CD4-positive, alpha-beta T cell treated with Interleukin-6 at 100 ng/mL for 8 hours (primary cell): Measurements from ENCODE around the gene XYLT2.
"Not testable (repeated sequence)": the region's sequence is repeated elsewhere in the genome, so short reads cannot be mapped to it uniquely, and the experiment has no call there.

Experiments
- DNase-seq: peaks from one replicate; pipeline ENCODE4 v3.0.0-alpha.2; 2020; ENCODE audit warnings: mixed read lengths, low spot score

Gene XYLT2

GRCh38 chr17:50393700-50394099 is 47.8 kb downstream of the XYLT2 start:
- DNase-seq, result no peak

- no peak for DNase-seq
Measured at GRCh38 chr17:50394711-50395110, 48.8 kb downstream of the XYLT2 start.

GRCh38 chr17:50396261-50397110 is 50.6 kb downstream of the XYLT2 start:
- DNase-seq, result no peak

- peak; percentile 89 for DNase-seq
Measured at GRCh38 chr17:50397111-50397918, 51.4 kb downstream of the XYLT2 start, which contains the start of gene LRRC59. TSS of gene LRRC59 (minus strand) at chr17:50397523. CDS start at chr17:50397317, 206 bp downstream.

GRCh38 chr17:50397919-50398285 is 52.0 kb downstream of the XYLT2 start:
- DNase-seq, result no peak

GRCh38 chr17:50398672-50399071 is 52.7 kb downstream of the XYLT2 start:
- DNase-seq, result not testable (repeated sequence)

- DNase-seq, result not testable (repeated sequence)
Measured at GRCh38 chr17:50399591-50399990, 53.7 kb downstream of the XYLT2 start.

- DNase-seq, result not testable (repeated sequence)
Measured at GRCh38 chr17:50405351-50405750, 59.4 kb downstream of the XYLT2 start.

- no peak for DNase-seq
Measured at GRCh38 chr17:50406578-50406977, 60.7 kb downstream of the XYLT2 start.

GRCh38 chr17:50407921-50408320 is 62.0 kb downstream of the XYLT2 start:
- no peak for DNase-seq
